DMS153 treated with DMSO at 0.1 percent for 48 hours (cell line): ENCODE data around the gene CYP2F1.
"Not testable (repeated sequence)": the region's sequence is repeated elsewhere in the genome, so short reads cannot be mapped to it uniquely, and the experiment has no call there.

ENCODE experiments used
- DNase-seq: peaks from one replicate; lab custom pipeline; 2025; ENCODE audit not compliant: unreplicated experiment; lab: John Stamatoyannopoulos, UW

The CYP2F1 gene, protein sequence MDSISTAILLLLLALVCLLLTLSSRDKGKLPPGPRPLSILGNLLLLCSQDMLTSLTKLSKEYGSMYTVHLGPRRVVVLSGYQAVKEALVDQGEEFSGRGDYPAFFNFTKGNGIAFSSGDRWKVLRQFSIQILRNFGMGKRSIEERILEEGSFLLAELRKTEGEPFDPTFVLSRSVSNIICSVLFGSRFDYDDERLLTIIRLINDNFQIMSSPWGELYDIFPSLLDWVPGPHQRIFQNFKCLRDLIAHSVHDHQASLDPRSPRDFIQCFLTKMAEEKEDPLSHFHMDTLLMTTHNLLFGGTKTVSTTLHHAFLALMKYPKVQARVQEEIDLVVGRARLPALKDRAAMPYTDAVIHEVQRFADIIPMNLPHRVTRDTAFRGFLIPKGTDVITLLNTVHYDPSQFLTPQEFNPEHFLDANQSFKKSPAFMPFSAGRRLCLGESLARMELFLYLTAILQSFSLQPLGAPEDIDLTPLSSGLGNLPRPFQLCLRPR

DNA sequence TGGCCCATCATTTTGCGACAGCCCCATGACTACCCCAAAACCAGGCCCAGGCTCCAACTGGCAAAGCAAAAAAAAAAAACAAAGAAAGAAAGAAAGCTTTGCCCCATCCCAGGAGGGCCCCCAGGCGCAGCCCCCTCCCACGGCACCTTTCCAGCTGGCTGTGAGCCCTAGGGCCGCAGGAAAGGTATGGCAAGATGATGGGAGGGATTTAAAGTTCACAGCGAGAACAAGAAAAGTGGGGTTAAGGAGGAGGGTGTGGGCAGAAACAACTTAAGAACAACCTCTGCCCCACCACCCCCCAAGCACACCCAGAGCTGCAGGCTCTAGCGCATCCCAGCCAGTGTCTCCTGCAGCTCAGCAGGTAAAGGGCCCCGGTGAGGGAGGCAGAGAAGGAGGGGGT, at the start of gene CYP2F1:
Gene CYP2F1, plus strand, starts transcription at position 301 of the 400 bp plus-strand sequence. CDS start 1,757 bp downstream, outside the sequence.
- no peak for DNase-seq

- peak; percentile 1 for DNase-seq
These were observed 49.2 kb upstream of the CYP2F1 start for GRCh38 chr19:41064974-41065569.

- DNase-seq: no peak
These were observed 37.9 kb upstream of the CYP2F1 start for GRCh38 chr19:41076286-41076685.

- no peak for DNase-seq
These were observed 30.7 kb upstream of the CYP2F1 start for GRCh38 chr19:41083516-41083915.

GRCh38 chr19:41085748-41086415, 28.4 kb upstream of the CYP2F1 start:
- no peak for DNase-seq

DNA sequence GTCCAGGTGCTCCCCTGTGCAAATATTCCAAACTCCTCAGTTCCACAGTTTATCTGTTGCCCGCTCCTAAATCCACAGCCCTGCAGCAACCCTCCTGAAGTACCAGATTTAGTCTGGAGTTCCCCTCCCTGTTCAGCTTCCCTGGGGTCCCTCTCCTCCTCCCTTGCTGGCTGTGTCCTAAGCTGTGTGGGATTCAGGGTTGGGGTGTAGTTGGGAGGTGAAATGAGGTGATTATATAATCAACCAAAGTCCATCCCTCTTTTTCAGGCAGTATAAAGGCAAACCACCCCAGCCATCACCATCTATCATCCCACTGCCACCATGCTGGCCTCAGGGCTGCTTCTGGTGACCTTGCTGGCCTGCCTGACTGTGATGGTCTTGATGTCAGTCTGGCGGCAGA, 26.1 kb upstream of the CYP2F1 start, which contains the start of gene CYP2A13:
Gene CYP2A13, plus strand, starts transcription at position 301 of the 400 bp plus-strand sequence. Its CDS starts 21 bp downstream, at position 322.
- no peak for DNase-seq

DNA sequence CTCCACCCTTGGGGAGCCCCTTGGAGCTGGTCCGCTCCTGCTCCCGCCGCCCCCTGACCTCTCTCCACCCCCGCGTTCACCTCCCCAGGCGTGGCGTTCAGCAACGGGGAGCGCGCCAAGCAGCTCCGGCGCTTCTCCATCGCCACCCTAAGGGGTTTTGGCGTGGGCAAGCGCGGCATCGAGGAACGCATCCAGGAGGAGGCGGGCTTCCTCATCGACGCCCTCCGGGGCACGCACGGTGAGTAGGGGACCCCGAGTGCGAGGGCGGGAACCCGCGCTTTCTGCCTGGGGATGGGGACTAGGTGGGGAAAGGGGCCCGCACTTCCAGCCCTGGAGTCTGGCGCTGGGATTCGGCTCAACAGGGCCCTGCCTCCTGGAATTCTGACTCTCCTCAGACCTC, 24.3 kb upstream of the CYP2F1 start:
- no peak for DNase-seq

- no peak for DNase-seq
These were observed 18.5 kb upstream of the CYP2F1 start for GRCh38 chr19:41095703-41096102.

DNA sequence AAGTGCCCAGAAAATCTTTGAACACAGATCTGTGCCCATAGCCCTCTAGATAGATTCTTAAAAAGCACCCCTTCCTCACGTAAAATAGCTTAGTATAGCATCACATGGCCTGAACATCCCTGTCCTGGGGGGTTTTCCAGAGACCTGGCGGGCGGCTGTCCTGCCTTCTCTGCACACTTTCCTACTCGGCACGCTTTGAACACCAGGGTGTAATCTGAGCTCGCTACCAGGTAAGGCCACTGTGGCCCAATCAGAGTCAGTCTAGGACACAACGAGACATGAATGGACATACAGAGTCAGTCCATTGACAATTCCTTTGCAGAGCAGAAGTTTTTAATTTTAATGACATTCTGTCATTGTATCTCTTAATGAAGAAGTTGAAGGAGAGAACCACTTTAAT, 17.9 kb upstream of the CYP2F1 start:
- DNase-seq: no peak

GRCh38 chr19:41097302-41097701, 16.9 kb upstream of the CYP2F1 start:
- no peak for DNase-seq

DNA sequence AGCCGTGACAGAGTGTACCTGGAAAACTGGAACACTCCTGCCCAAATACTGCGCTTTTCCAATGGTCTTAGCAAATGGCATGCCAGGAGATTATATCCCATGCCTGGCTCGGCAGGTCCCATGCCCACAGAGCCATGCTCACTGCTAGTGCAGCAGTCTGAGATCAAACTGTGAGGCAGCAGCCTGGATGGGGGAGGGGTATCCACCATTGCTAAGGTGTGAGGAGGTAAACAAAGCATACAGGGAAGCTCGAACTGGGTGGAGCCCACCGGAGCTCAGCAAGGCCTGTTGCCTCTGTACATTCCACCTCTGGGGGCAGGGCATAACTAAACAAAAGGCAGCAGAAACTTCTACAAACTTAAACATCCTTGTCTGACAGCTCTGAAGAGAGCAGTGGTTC, 15.5 kb upstream of the CYP2F1 start:
- no peak for DNase-seq

GRCh38 chr19:41102210-41102609, 12.0 kb upstream of the CYP2F1 start:
- DNase-seq: not testable (repeated sequence)

DNA sequence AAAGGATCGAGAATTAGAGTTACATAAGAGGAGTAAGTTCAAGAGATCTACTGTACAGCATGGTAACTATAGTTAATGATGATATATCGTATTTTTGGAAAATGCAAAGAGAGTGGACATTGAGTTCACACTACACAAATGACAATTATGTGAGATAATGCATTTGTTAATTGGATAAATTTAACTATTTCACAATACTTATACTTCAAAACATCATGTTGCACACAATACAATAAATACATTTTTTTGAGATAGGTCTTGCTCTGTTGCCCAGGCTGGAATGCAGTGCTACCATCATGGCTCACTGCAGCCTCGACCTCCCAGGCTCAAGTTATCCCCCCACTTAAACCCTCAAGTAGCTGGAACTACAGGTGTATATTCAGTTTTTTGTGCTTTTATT, 8.1 kb upstream of the CYP2F1 start:
- DNase-seq: no peak

GRCh38 chr19:41111296-41111695, 2.9 kb upstream of the CYP2F1 start:
- DNase-seq: no peak

GRCh38 chr19:41111750-41112295, 2.4 kb upstream of the CYP2F1 start:
- no peak for DNase-seq

- DNase-seq: no peak
These were observed 1.4 kb upstream of the CYP2F1 start for GRCh38 chr19:41112728-41113290.

GRCh38 chr19:41116261-41116660, 2.0 kb downstream of the CYP2F1 start:
- no peak for DNase-seq

- not testable (repeated sequence) for DNase-seq
These were observed 7.0 kb downstream of the CYP2F1 start for GRCh38 chr19:41120929-41121911.

GRCh38 chr19:41122846-41123245, 8.6 kb downstream of the CYP2F1 start:
- DNase-seq: not testable (repeated sequence)
